Fibroblast of the aortic adventitia (primary cell): ENCODE results near the gene SPATA2. TPM values are rescaled to one million over a fixed set of nuclear protein-coding genes. Genes with fewer than 3 reads are reported as not detected.
A peak's percentile ranks its signal among the peaks of the same experiment; 100 is the strongest.

Source experiments
- DNase-seq: peaks from one replicate; pipeline ENCODE4 v3.0.0-alpha.2; 2010; ENCODE audit warnings: low read depth
- H3K4me3 ChIP-seq: 2 replicates; pipeline ENCODE4 v1.5.1; 2011; ENCODE audit warnings: low read depth, mild to moderate bottlenecking, control low read depth, low read length, moderate library complexity
- total RNA-seq: library from RNA; depleted of rRNA; stranded (reverse); fragments of >200 nt; gene quantifications from 2 replicates; pipeline ENCODE4 v1.2.3, GENCODE V29; 2012; ENCODE audit warnings: low replicate concordance
- TF ChIP-seq, protein P1 (sequence below): IDR thresholded peaks from 2 replicates; pipeline ENCODE4 v1.5.1; 2011; ENCODE audit warnings: mild to moderate bottlenecking, low read length, control low read depth, inconsistent platforms; ENCODE audit not compliant: insufficient read depth

The SPATA2 gene
- total RNA-seq, 1 donor = 3.4 TPM

DNA sequence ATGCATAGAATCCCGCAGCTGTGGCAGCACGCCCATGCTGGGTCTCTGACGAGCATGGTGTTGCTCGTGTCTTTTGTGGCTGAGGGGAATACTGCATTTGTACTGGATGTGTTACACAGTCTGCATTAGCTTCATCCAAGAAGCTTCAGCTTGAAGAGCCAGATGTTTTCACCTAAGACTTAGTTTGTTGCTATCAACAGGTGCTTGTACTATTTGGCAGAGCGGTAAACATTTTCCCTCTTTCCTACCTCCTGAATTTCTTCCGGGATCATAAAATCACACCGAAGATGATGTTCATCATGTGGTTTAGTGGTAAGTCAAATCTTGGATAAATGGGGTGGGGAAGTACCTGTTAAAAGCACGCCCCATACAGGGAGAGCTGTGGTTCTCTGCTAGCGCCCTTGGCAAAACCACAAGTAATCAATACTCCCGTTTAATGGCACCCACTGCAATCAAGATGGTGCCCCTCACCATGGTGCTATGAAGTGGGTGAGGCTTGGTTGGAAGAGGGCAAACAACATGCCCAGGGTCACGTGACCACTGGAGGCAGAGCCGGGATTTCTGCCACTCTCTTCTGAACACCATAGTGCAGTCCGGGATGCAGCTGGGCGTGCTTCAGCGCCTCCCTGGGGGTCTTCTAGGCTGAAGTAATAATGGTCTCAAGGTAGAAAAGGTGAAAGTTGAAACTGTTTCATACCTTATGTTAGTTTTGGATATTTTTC, 34.4 kb downstream of the SPATA2 start:
- TF ChIP-seq, protein P1, sequence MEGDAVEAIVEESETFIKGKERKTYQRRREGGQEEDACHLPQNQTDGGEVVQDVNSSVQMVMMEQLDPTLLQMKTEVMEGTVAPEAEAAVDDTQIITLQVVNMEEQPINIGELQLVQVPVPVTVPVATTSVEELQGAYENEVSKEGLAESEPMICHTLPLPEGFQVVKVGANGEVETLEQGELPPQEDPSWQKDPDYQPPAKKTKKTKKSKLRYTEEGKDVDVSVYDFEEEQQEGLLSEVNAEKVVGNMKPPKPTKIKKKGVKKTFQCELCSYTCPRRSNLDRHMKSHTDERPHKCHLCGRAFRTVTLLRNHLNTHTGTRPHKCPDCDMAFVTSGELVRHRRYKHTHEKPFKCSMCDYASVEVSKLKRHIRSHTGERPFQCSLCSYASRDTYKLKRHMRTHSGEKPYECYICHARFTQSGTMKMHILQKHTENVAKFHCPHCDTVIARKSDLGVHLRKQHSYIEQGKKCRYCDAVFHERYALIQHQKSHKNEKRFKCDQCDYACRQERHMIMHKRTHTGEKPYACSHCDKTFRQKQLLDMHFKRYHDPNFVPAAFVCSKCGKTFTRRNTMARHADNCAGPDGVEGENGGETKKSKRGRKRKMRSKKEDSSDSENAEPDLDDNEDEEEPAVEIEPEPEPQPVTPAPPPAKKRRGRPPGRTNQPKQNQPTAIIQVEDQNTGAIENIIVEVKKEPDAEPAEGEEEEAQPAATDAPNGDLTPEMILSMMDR = no peak
- no peak for DNase-seq
- H3K4me3 ChIP-seq = no peak overlapping the region

DNA sequence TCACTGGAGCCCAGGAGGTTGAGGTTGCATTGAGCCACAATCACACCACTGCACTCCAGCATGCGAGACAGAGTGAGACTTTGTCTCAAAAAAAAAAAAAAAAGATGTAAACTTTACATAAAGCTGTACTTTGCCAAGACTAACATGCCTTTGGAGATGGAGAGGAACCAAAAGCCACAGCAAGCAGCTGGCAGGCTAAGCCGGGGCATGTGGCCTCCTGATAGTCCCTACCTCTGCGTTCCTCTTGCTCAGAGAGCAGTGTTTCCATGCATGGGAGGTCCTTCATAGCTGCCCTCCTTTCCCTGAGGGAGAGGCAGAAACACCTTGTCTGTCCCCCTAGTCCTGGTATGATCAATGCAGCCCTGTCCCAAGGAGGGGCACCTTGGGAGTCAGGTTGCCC, 35.2 kb downstream of the SPATA2 start:
- DNase-seq = peak; percentile 59
- TF ChIP-seq, protein P1 = no peak
- no peak overlapping the region for H3K4me3 ChIP-seq

DNA sequence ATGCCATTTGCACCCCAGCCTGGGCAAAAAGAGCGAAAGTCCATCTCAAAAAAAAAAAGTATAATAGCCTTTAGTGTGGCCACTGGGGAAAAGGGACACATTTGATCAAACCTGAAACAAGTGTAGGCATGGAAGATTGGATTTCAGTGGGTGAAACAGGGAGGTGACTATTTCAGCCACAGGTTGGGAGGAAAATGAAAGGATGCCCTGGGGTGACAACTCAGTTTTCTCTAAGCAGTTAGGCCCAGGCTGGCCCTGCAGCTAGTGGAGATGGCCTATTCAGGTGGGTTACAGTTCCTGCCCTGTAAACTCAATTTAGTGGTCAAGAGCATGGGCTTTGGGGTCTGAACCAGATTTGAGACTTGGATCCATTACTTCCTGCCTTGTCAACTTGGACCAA, 36.4 kb downstream of the SPATA2 start:
- DNase-seq = no peak
- TF ChIP-seq, protein P1 = no peak
- H3K4me3 ChIP-seq = no peak overlapping the region

DNA sequence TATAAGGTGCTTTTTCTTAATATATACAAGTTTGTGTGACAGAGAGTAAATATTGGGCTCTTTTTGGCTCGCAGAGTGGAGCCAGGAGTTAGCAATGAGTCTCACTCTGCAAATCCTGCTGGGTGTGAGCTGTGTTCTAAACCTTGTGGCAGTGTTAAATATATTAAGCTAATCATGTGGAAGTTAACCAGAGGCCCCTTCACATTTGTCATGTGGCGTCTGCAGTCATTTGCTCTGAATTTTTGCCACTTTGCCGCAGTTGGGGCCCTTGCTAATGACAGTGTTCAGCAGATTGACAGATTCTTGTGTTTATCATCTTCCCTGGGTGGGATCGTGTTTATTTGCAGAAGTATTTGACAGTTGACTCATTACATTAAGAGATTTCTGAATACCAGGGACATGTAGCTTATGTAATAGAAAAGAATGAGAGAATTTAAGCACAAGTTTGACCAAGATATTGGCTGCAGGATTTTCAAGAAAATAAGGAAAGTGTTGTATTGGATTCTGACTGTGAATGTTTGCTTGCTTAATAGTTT, 37.9 kb downstream of the SPATA2 start:
- TF ChIP-seq, protein P1 = no peak
- no peak for DNase-seq
- H3K4me3 ChIP-seq = no peak overlapping the region

DNA sequence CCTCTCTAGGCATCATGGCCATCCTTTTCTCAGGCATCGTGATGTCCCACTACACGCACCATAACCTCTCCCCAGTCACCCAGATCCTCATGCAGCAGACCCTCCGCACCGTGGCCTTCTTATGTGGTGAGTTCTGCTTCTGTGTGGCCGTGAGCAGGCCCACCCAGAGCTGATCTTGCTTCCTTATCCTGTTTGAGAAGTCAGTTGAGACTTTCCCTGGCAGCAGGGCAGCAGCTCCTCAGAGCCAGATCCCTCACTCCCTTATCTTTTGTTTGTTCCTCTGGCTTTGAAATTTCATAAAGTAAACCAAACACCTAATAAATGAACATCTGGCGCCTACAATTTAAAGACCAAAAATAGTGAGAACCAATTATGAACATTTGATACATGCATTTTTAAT, 40.6 kb downstream of the SPATA2 start:
- no peak overlapping the region for H3K4me3 ChIP-seq
- TF ChIP-seq, protein P1 = no peak
- no peak for DNase-seq

DNA sequence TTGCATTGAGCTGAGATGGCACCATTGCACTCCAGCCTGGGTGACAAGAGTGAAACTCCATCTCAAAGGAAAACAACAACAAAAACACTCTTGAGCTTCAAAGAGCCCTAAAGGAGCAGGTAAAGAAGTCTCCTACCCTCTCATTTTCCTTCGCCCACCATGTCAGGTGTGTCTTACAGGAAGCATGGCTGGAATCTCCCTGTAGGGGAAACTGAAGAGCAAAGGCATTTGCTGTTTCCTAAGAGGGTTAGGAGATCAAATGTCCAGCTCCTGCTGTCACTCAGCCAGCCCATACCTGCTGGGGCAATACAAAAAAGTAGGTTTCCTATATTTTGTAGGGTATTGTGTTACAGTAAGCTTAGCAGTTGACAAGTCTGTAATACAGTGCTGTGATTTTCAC, 43.3 kb downstream of the SPATA2 start:
- TF ChIP-seq, protein P1 = no peak

DNA sequence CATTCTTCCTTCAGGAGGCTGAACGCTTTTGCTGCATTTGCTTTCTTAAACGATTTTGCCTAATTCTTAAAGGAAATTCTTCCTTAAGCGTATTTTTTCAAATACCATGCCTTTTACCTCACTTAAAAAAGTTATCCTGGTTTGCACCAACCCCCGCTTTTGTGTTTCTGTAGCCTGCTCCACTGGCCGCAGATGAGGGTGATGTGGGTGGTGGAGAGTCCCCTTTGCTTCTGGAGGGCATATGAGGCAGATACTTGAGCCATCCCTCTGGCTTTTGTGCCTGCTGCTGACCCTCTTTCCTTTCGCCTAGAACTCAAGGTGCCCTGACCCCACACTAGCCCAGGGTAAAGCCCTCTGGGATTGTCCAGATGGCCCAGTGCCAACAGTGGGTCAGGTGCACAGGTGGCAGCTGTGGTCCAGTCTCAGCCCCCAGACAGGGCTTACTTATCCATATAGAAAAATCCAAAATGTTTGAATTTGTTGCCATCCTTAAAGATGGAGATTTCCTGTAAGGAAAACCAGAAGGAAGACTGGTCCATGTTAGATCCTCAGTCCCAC, 43.9 kb downstream of the SPATA2 start:
- TF ChIP-seq, protein P1 = no peak
- no peak for DNase-seq
- H3K4me3 ChIP-seq = no peak overlapping the region

More for the DNA sequence above, 43.3 kb downstream of the SPATA2 start:
- no peak for DNase-seq
- no peak overlapping the region for H3K4me3 ChIP-seq
